Panc1 (cell line): ENCODE data around the gene PTRHD1. TPM values are rescaled to one million over a fixed set of nuclear protein-coding genes. Genes with fewer than 3 reads are reported as not detected.

ENCODE experiments used
- ATAC-seq: fragments of 200-7000 bp; cut with Tn5 transposase; 2 replicates; pipeline ENCODE4 v1.9.1; 2020; ENCODE audit warnings: mild to moderate bottlenecking, moderate library complexity
- BruUV-seq: library from RNA; stranded (reverse); fragments of 400-500 nt; replicated peaks from 2 replicates; lab custom pipeline; 2021; lab: Mats Ljungman, UMichigan
- CTCF ChIA-PET: fragments of 300-600 bp; sonication (Branson Sonifier 250); formaldehyde crosslinking; loops from one replicate; lab custom pipeline; 2022; ENCODE audit warnings: antibody characterized with exemption; lab: Charles Lee
- POLR2A ChIA-PET: fragments of 300-600 bp; sonication (Branson Sonifier 250); formaldehyde crosslinking; loops from one replicate; lab custom pipeline; 2022; ENCODE audit warnings: antibody characterized with exemption; lab: Charles Lee
- DNase-seq: peaks from one replicate; pipeline ENCODE4 v3.0.0-alpha.2; 2010; ENCODE audit warnings: low read depth, low spot score
- H3K27ac ChIP-seq: 2 replicates; pipeline ENCODE4 v1.5.1; 2011; ENCODE audit warnings: mild to moderate bottlenecking, low read length, inconsistent platforms
- H3K27me3 ChIP-seq: fragments of 200-500 bp; sonication (Bioruptor generic); 2 replicates; pipeline ENCODE4 v1.6.0; 2014; ENCODE audit warnings: low read length, inconsistent platforms; ENCODE audit not compliant: control insufficient read depth, insufficient read depth
- H3K36me3 ChIP-seq: fragments of 200-500 bp; sonication (Bioruptor generic); 2 replicates; pipeline ENCODE4 v1.5.1; 2014; ENCODE audit warnings: inconsistent platforms, mild to moderate bottlenecking, low read length, moderate library complexity; ENCODE audit not compliant: control insufficient read depth, insufficient read depth
- H3K4me1 ChIP-seq: 2 replicates; pipeline ENCODE4 v1.5.1; 2011; ENCODE audit warnings: inconsistent platforms, mild to moderate bottlenecking, low read length, moderate library complexity; ENCODE audit not compliant: control insufficient read depth, insufficient read depth
- H3K4me3 ChIP-seq, 2 experiments: 2 replicates each; pipeline ENCODE4 v1.5.1; 2011 to 2012; ENCODE audit warnings: low read depth in 2 of 2, low read length in 2 of 2, mild to moderate bottlenecking in 2 of 2, inconsistent platforms in 1 of 2, moderate library complexity in 1 of 2
- H3K9me3 ChIP-seq: fragments of 200-500 bp; sonication (Bioruptor generic); 2 replicates; pipeline ENCODE4 v1.5.1; 2014; ENCODE audit warnings: low read depth, mild to moderate bottlenecking, inconsistent platforms, low read length, moderate library complexity; ENCODE audit not compliant: control insufficient read depth, insufficient read depth
- POLR2AphosphoS5 ChIP-seq: IDR thresholded peaks from 2 replicates; pipeline ENCODE4 v1.6.1; 2012; ENCODE audit warnings: mild to moderate bottlenecking, low read depth, low read length, moderate library complexity
- SIN3A ChIP-seq: IDR thresholded peaks from 2 replicates; pipeline ENCODE4 v1.6.1; 2012; ENCODE audit warnings: low read depth, mild to moderate bottlenecking, low read length, moderate library complexity, borderline replicate concordance; ENCODE audit not compliant: insufficient read depth
- TCF7L2 ChIP-seq: IDR thresholded peaks from 2 replicates; pipeline ENCODE4 v1.6.1; 2011; ENCODE audit warnings: mild to moderate bottlenecking, low read depth, low read length, inconsistent platforms
- in situ Hi-C: cut with HindIII; loops from 2 replicates; pipeline ENCODE4 v1.10.0; 2016; ENCODE audit warnings: low sequenced_read_pairs, low pct_unique_long_range_greater_than_20kb
- intact Hi-C: fragments of 100-400 bp; cut with micrococcal nuclease; formaldehyde crosslinking; loops from one replicate; pipeline ENCODE4 v1.10.0; 2022; ENCODE audit not compliant: unreplicated experiment
- total RNA-seq: library from RNA; stranded (reverse); gene quantifications from one replicate; pipeline ENCODE4 v1.2.1, GENCODE V29; 2021; ENCODE audit not compliant: unreplicated experiment
- TF ChIP-seq, protein P1 (sequence below), 2 experiments: IDR thresholded peaks; 2 replicates each; pipeline ENCODE4 v1.6.1; 2011 to 2012; ENCODE audit warnings: low read depth in 2 of 2, control low read depth in 1 of 2, low read length in 1 of 2, mild to moderate bottlenecking in 1 of 2, moderate library complexity in 1 of 2; ENCODE audit not compliant: insufficient read depth in 1 of 2
- TF ChIP-seq, protein P2 (sequence below): fragments of 450-650 bp; IDR thresholded peaks from 2 replicates; pipeline ENCODE4 v1.5.1; 2017; ENCODE audit warnings: mild to moderate bottlenecking

PTRHD1 gene
- total RNA-seq, 1 experiment from 2014 or later: 55.1 TPM

DNA sequence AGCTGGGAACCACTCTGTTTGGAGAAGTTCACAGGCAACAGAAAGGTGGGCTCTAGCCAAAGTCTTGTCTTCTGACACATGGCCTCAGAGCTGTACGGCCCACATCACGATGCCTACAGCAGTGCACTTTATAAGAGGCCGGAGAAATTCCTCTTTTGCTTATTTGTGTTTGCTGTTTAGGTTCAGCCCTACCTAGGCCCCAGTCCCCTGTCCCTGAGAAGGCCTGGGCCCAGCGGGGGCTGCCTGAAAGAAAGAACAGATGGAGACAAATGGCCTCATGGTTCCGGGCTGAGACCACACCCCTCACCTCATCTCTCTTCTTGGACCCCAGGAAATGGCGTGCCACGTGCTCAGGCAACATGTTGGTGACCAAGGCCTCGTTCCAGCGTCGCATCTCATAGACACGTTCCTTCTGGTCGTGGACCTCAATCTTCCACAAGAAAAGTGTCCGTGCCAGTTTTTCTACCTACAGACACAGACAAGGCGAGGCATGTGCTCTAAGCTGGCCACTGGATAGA is 30.9 kb upstream of the PTRHD1 start:
- CTCF ChIA-PET: no interaction called here

DNA sequence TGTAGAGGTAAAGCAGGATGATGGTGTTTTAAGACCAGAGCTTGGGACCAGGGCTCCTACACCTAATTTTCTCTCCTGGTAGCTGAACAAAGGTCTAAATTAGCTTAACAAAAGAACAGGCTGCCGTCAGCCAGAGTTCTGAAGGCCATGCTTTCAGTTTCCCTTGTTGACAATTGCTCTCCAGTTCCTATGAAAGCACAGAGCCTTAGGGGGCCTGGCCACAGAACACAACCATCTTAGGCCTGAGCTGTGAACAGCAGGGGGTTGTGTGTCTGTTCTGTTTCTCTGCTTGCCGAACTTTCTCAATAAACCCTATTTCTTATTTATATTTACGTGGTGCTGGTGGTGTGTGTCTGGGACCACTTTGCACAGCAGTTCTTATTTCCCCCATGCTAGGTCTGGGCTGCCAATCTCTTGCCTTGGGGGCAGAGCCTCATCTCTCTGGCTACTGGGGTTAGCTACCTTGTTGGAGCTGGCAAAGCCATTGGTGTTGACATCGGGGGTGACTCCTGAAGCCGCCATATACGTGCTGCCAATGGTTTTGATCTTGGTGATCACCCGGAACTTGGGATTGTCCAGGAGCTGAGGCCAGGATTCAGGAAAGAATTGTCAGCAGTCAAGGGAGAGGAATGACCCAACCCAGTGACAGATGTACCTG is 29.0 kb upstream of the PTRHD1 start:
- no peaks in the 10 kb centered on the region for H3K9me3 ChIP-seq
- ATAC-seq: no peak
- no peak overlapping the region for H3K27ac ChIP-seq
- no TSS peak for BruUV-seq
- H3K27me3 ChIP-seq: no peaks in the 10 kb centered on the region
- DNase-seq: no peak
- H3K4me1 ChIP-seq: peaks cover 4% of the 10 kb centered on the region
- TF ChIP-seq POLR2AphosphoS5: no peak
- TF ChIP-seq, protein P1, sequence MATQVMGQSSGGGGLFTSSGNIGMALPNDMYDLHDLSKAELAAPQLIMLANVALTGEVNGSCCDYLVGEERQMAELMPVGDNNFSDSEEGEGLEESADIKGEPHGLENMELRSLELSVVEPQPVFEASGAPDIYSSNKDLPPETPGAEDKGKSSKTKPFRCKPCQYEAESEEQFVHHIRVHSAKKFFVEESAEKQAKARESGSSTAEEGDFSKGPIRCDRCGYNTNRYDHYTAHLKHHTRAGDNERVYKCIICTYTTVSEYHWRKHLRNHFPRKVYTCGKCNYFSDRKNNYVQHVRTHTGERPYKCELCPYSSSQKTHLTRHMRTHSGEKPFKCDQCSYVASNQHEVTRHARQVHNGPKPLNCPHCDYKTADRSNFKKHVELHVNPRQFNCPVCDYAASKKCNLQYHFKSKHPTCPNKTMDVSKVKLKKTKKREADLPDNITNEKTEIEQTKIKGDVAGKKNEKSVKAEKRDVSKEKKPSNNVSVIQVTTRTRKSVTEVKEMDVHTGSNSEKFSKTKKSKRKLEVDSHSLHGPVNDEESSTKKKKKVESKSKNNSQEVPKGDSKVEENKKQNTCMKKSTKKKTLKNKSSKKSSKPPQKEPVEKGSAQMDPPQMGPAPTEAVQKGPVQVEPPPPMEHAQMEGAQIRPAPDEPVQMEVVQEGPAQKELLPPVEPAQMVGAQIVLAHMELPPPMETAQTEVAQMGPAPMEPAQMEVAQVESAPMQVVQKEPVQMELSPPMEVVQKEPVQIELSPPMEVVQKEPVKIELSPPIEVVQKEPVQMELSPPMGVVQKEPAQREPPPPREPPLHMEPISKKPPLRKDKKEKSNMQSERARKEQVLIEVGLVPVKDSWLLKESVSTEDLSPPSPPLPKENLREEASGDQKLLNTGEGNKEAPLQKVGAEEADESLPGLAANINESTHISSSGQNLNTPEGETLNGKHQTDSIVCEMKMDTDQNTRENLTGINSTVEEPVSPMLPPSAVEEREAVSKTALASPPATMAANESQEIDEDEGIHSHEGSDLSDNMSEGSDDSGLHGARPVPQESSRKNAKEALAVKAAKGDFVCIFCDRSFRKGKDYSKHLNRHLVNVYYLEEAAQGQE (IDR thresholded peaks at IDR 0.05; ENCODE audit: insufficient read depth in 1 of 2, low read depth in 2 of 2, low read length in 1 of 2): no peak
- TF ChIP-seq TCF7L2: no peak
- no peak for TF ChIP-seq SIN3A
- TF ChIP-seq, protein P2, sequence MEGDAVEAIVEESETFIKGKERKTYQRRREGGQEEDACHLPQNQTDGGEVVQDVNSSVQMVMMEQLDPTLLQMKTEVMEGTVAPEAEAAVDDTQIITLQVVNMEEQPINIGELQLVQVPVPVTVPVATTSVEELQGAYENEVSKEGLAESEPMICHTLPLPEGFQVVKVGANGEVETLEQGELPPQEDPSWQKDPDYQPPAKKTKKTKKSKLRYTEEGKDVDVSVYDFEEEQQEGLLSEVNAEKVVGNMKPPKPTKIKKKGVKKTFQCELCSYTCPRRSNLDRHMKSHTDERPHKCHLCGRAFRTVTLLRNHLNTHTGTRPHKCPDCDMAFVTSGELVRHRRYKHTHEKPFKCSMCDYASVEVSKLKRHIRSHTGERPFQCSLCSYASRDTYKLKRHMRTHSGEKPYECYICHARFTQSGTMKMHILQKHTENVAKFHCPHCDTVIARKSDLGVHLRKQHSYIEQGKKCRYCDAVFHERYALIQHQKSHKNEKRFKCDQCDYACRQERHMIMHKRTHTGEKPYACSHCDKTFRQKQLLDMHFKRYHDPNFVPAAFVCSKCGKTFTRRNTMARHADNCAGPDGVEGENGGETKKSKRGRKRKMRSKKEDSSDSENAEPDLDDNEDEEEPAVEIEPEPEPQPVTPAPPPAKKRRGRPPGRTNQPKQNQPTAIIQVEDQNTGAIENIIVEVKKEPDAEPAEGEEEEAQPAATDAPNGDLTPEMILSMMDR: no peak
- intact Hi-C loops: no loop called here
- in situ Hi-C loops: no loop called here
- peaks cover 15% of the 10 kb centered on the region for H3K36me3 ChIP-seq
- no peak overlapping the region for H3K4me3 ChIP-seq
- POLR2A ChIA-PET: no interaction called here
- CTCF ChIA-PET: no interaction called here

More for the DNA sequence above, 30.9 kb upstream of the PTRHD1 start:
- H3K4me1 ChIP-seq: peaks cover 11% of the 10 kb centered on the region
- H3K27me3 ChIP-seq: no peaks in the 10 kb centered on the region
- H3K9me3 ChIP-seq: no peaks in the 10 kb centered on the region
- intact Hi-C loops: no loop called here
- no peak for DNase-seq
- no peak overlapping the region for H3K4me3 ChIP-seq
- TF ChIP-seq SIN3A (no peak), TCF7L2 (no peak), POLR2AphosphoS5 (no peak)
- TF ChIP-seq, protein P2: no peak
- TF ChIP-seq, protein P1 (IDR thresholded peaks at IDR 0.05; ENCODE audit: insufficient read depth in 1 of 2, low read depth in 2 of 2, low read length in 1 of 2): no peak
- H3K27ac ChIP-seq: no peak overlapping the region
- ATAC-seq: no peak
- BruUV-seq: no TSS peak
- peaks cover 4% of the 10 kb centered on the region for H3K36me3 ChIP-seq
- POLR2A ChIA-PET: no interaction called here
- in situ Hi-C loops: no loop called here
